Measurements from ENCODE around the gene GMCL2.

- TF ChIP-seq, protein P1, sequence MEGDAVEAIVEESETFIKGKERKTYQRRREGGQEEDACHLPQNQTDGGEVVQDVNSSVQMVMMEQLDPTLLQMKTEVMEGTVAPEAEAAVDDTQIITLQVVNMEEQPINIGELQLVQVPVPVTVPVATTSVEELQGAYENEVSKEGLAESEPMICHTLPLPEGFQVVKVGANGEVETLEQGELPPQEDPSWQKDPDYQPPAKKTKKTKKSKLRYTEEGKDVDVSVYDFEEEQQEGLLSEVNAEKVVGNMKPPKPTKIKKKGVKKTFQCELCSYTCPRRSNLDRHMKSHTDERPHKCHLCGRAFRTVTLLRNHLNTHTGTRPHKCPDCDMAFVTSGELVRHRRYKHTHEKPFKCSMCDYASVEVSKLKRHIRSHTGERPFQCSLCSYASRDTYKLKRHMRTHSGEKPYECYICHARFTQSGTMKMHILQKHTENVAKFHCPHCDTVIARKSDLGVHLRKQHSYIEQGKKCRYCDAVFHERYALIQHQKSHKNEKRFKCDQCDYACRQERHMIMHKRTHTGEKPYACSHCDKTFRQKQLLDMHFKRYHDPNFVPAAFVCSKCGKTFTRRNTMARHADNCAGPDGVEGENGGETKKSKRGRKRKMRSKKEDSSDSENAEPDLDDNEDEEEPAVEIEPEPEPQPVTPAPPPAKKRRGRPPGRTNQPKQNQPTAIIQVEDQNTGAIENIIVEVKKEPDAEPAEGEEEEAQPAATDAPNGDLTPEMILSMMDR (IDR thresholded peaks at IDR 0.05): no peak
- TF ChIP-seq POLR2A (IDR thresholded peaks at IDR 0.05): no peak
- no peak for TF ChIP-seq EP300 (IDR thresholded peaks at IDR 0.05)
Measured at GRCh38 chr5:178186427-178186826, 744 bp downstream of the GMCL2 start.

Data from sigmoid colon (tissue), 4 donors.